Measurements from ENCODE around the gene FMNL1. TPM values are rescaled to one million over a fixed set of nuclear protein-coding genes. Genes with fewer than 3 reads are reported as not detected.

Gene FMNL1
- total and polyA plus RNA-seq, 7 donors = 8.9 to 35.5 (median 11.0) TPM

- Histone ChIP-seq H3K4me1 (peaks cover 0 to 33% (median 23%) of the 10 kb centered on the region in 4 donors), H3K36me3 (no peaks in the 10 kb centered on the region), H3K27ac (peak overlapping the region in 2 of 4 donors; percentile 75 to 76), H3K9me3 (no peaks in the 10 kb centered on the region), H3K27me3 (peaks cover 7 to 31% (median 18%) of the 10 kb centered on the region in 3 donors), H3K4me3 (peak overlapping the region in 2 of 4 donors; percentile 56 to 57)
- intact Hi-C loops (cut with DNase I) = loop anchor here (5.0 kb wide), 1 partner anchor 93 kb away; the partner anchor contains the start of gene MAP3K14
- 53 to 76% methylated on average over 12 of the region's 12 CpGs for WGBS, 2 donors
- DNase-seq = no peak
- TF ChIP-seq CTCF (IDR thresholded peaks at IDR 0.05) = no peak
- no peak for TF ChIP-seq POLR2A (IDR thresholded peaks at IDR 0.05)
- no peak for TF ChIP-seq EP300 (IDR thresholded peaks at IDR 0.05)
- no peak for TF ChIP-seq POLR2AphosphoS5 (IDR thresholded peaks at IDR 0.05)
Measured at GRCh38 chr17:45223539-45224528, 2.1 kb downstream of the FMNL1 start.

GRCh38 chr17:45224671-45225050, 3.0 kb downstream of the FMNL1 start:
- intact Hi-C loops (cut with DNase I) = loop anchor here (5.0 kb wide), 1 partner anchor 93 kb away; the partner anchor contains the start of gene MAP3K14
- 66 to 84% methylated on average over 9 of the region's 9 CpGs for WGBS, 2 donors
- no peak for DNase-seq
- Histone ChIP-seq H3K27me3 (peaks cover 7 to 31% (median 18%) of the 10 kb centered on the region in 3 donors), H3K4me3 (no peak overlapping the region), H3K9me3 (no peaks in the 10 kb centered on the region), H3K27ac (peak overlapping the region in 2 of 4 donors; percentile 76 to 79), H3K4me1 (peaks cover 0 to 33% (median 23%) of the 10 kb centered on the region in 4 donors), H3K36me3 (no peaks in the 10 kb centered on the region)
- no peak for TF ChIP-seq POLR2A (IDR thresholded peaks at IDR 0.05)
- TF ChIP-seq POLR2AphosphoS5 (IDR thresholded peaks at IDR 0.05) = no peak

GRCh38 chr17:45225051-45225700, 3.5 kb downstream of the FMNL1 start:
- DNase-seq = no peak
- WGBS, 2 donors = 49 to 77% methylated on average over 7 of the region's 7 CpGs
- Histone ChIP-seq H3K36me3 (no peaks in the 10 kb centered on the region), H3K27ac (peak overlapping the region in 3 of 4 donors; percentile 44 to 79 (median 76)), H3K27me3 (peaks cover 7 to 31% (median 18%) of the 10 kb centered on the region in 3 donors), H3K4me3 (no peak overlapping the region), H3K4me1 (peaks cover 0 to 33% (median 23%) of the 10 kb centered on the region in 4 donors), H3K9me3 (no peaks in the 10 kb centered on the region)
- TF ChIP-seq CTCF (IDR thresholded peaks at IDR 0.05) = no peak
- TF ChIP-seq EP300 (IDR thresholded peaks at IDR 0.05) = no peak
- TF ChIP-seq POLR2AphosphoS5 (IDR thresholded peaks at IDR 0.05) = no peak
- no peak for TF ChIP-seq POLR2A (IDR thresholded peaks at IDR 0.05)
- intact Hi-C loops (cut with DNase I) = no loop called here

GRCh38 chr17:45225964-45226530, 4.4 kb downstream of the FMNL1 start:
- H3K36me3 ChIP-seq = no peaks in the 10 kb centered on the region
- 43 to 73% methylated on average over 11 of the region's 11 CpGs for WGBS, 2 donors
- H3K4me3 ChIP-seq = peak overlapping the region in 1 of 4 donors; percentile 6
- peak overlapping the region; percentile 62 to 79 (median 74) for H3K27ac ChIP-seq
- H3K4me1 ChIP-seq = peaks cover 0 to 37% (median 21%) of the 10 kb centered on the region in 4 donors
- TF ChIP-seq EP300 (IDR thresholded peaks at IDR 0.05) (peak in 1 of 4 donors; percentile 15), CTCF (IDR thresholded peaks at IDR 0.05) (no peak), POLR2AphosphoS5 (IDR thresholded peaks at IDR 0.05) (peak in 1 of 4 donors; percentile 28), POLR2A (IDR thresholded peaks at IDR 0.05) (no peak)
- H3K27me3 ChIP-seq = peaks cover 7 to 28% (median 15%) of the 10 kb centered on the region in 3 donors
- H3K9me3 ChIP-seq = no peaks in the 10 kb centered on the region
- intact Hi-C loops (cut with DNase I) = no loop called here
- DNase-seq = peak; percentile 86
